Testis (tissue), 2 donors: ENCODE results near the gene ANGPTL2.

Experiments
- CTCF ChIP-seq, 3 experiments: fragments of 450-650 bp in 2 of 3; fragments of 200-600 bp in 1 of 3; sonication (generic) in 1 of 3; IDR thresholded peaks; one replicate each; pipeline ENCODE4 v1.5.1; 2016 to 2019; ENCODE audit warnings: antibody characterized with exemption in 3 of 3, mild to moderate bottlenecking in 2 of 3, moderate library complexity in 1 of 3
- POLR2A ChIP-seq: fragments of 450-650 bp; IDR thresholded peaks from one replicate; pipeline ENCODE4 v1.6.1; 2017; ENCODE audit warnings: antibody characterized with exemption, mild to moderate bottlenecking, moderate library complexity

- TF ChIP-seq CTCF (IDR thresholded peaks at IDR 0.05) (no peak), POLR2A (no peak)
Measured at GRCh38 chr9:127087836-127088235, 34.6 kb downstream of the ANGPTL2 start.
